H1 (cell line): ENCODE measurements around the gene ANO6. TPM values are rescaled to one million over a fixed set of nuclear protein-coding genes. Genes with fewer than 3 reads are reported as not detected.

Experiments
- CTCF ChIA-PET: fragments of 300-600 bp; sonication (Branson Sonifier 250); formaldehyde crosslinking; loops from one replicate; lab custom pipeline; 2021; ENCODE audit not compliant: partially characterized antibody; lab: Charles Lee
- POLR2A ChIA-PET: fragments of 300-600 bp; sonication (Branson Sonifier 250); formaldehyde crosslinking; loops from one replicate; lab custom pipeline; 2021; ENCODE audit warnings: inconsistent platforms; ENCODE audit not compliant: partially characterized antibody; lab: Charles Lee
- DNase-seq, 2 experiments: peaks; one replicate each; pipeline versions ENCODE4 v3.0.0 to v3.0.0-alpha.2; 2010 to 2022; ENCODE audit warnings: low spot score in 2 of 2, low read depth in 1 of 2, mixed read lengths in 1 of 2
- FAIRE-seq: peaks from 2 replicates; lab custom pipeline; 2011; peaks lifted over from hg19 to GRCh38; lab: Jason Lieb, UNC
- H2AFZ ChIP-seq: 2 replicates; pipeline ENCODE4 v1.8.1; 2012; ENCODE audit warnings: low read length, inconsistent platforms
- H2AK5ac ChIP-seq: 2 replicates; pipeline ENCODE4 v1.6.1; 2013; ENCODE audit warnings: low read depth, low read length
- H2BK120ac ChIP-seq: replicated peaks from 2 replicates; pipeline ENCODE3; 2013; ENCODE audit warnings: low read depth, low read length, inconsistent platforms
- H2BK12ac ChIP-seq: 2 replicates; pipeline ENCODE4 v1.6.1; 2013; ENCODE audit warnings: low read depth, low read length
- H2BK15ac ChIP-seq: 2 replicates; pipeline ENCODE4 v1.6.1; 2013; ENCODE audit warnings: low read length
- H2BK20ac ChIP-seq: 2 replicates; pipeline ENCODE4 v1.6.1; 2013; ENCODE audit warnings: low read length
- H2BK5ac ChIP-seq: 2 replicates; pipeline ENCODE4 v1.6.1; 2013; ENCODE audit warnings: low read depth, low read length
- H3K14ac ChIP-seq: 2 replicates; pipeline ENCODE4 v1.6.1; 2013; ENCODE audit warnings: inconsistent platforms; ENCODE audit not compliant: insufficient read length
- H3K18ac ChIP-seq: 2 replicates; pipeline ENCODE4 v1.6.1; 2013; ENCODE audit warnings: low read length; ENCODE audit errors: extremely low read depth
- H3K23ac ChIP-seq: 2 replicates; pipeline ENCODE4 v1.6.1; 2013; ENCODE audit warnings: inconsistent platforms; ENCODE audit not compliant: insufficient read length
- H3K23me2 ChIP-seq: 2 replicates; pipeline ENCODE4 v1.6.1; 2013; ENCODE audit warnings: low read depth, low read length
- H3K27ac ChIP-seq: 2 replicates; pipeline ENCODE4 v1.6.1; 2011; ENCODE audit warnings: low read depth, low read length, inconsistent platforms
- H3K27me3 ChIP-seq, 4 experiments: replicated peaks in 1 of 4; 1 replicate in 1 of 4; 2 replicates in 3 of 4; pipeline versions ENCODE4 v1.6.1 to v1.8.1; 2011 to 2013; ENCODE audit warnings: low read length in 3 of 4, mild to moderate bottlenecking in 3 of 4, inconsistent platforms in 2 of 4, mixed read lengths in 2 of 4, moderate library complexity in 1 of 4; ENCODE audit not compliant: control insufficient read depth in 3 of 4, insufficient read depth in 3 of 4; ENCODE audit errors: extremely low read depth in 1 of 4
- H3K36me3 ChIP-seq, 4 experiments: 2 replicates each; pipeline versions ENCODE4 v1.6.1 to v1.8.1; 2011 to 2013; ENCODE audit warnings: mild to moderate bottlenecking in 4 of 4, low read length in 3 of 4, moderate library complexity in 2 of 4, control low read depth in 1 of 4, inconsistent platforms in 1 of 4; ENCODE audit not compliant: insufficient read depth in 4 of 4, control insufficient read depth in 2 of 4
- H3K4ac ChIP-seq: replicated peaks from 2 replicates; pipeline ENCODE3; 2013; ENCODE audit warnings: low read length, low read depth, mixed read lengths, inconsistent platforms; ENCODE audit not compliant: insufficient read length
- H3K4me1 ChIP-seq, 4 experiments: replicated peaks in 1 of 4; 1 replicate in 1 of 4; 2 replicates in 3 of 4; pipeline versions ENCODE4 v1.6.1 to v1.8.1; 2011 to 2013; ENCODE audit warnings: low read length in 3 of 4, inconsistent platforms in 2 of 4, mixed read lengths in 1 of 4; ENCODE audit not compliant: insufficient read depth in 4 of 4, control insufficient read depth in 3 of 4
- H3K4me2 ChIP-seq, 2 experiments: 2 replicates each; pipeline versions ENCODE4 v1.6.1 to v1.8.1; 2011 to 2013; ENCODE audit warnings: low read depth in 2 of 2, low read length in 2 of 2, control low read depth in 1 of 2, inconsistent platforms in 1 of 2, mild to moderate bottlenecking in 1 of 2; ENCODE audit not compliant: insufficient read depth in 1 of 2
- H3K4me3 ChIP-seq, 4 experiments: fragments of 200-600, 300-600 bp in 1 of 4; sonication (generic), shearing (Covaris generic), sonication (Bioruptor Twin) in 1 of 4; 2 replicates each; pipeline versions ENCODE4 v1.5.1 to v1.8.1; 2011 to 2016; ENCODE audit warnings: low read length in 4 of 4, low read depth in 3 of 4, control low read depth in 2 of 4, inconsistent platforms in 2 of 4, mild to moderate bottlenecking in 2 of 4, mixed read lengths in 1 of 4, moderate library complexity in 1 of 4; ENCODE audit not compliant: insufficient read depth in 2 of 4; ENCODE audit errors: extremely low read depth in 1 of 4
- H3K56ac ChIP-seq: replicated peaks from 2 replicates; pipeline ENCODE3; 2013; ENCODE audit warnings: low read depth, mild to moderate bottlenecking, mixed read lengths, low read length, inconsistent platforms; ENCODE audit not compliant: insufficient read length
- H3K79me1 ChIP-seq: 2 replicates; pipeline ENCODE4 v1.6.1; 2013; ENCODE audit warnings: low read depth, low read length, control low read depth
- H3K79me2 ChIP-seq, 2 experiments: 2 replicates each; pipeline versions ENCODE4 v1.6.1 to v1.8.1; 2012 to 2013; ENCODE audit warnings: low read length in 2 of 2, mild to moderate bottlenecking in 2 of 2, inconsistent platforms in 1 of 2; ENCODE audit not compliant: insufficient read depth in 2 of 2, control insufficient read depth in 1 of 2
- H3K9ac ChIP-seq, 4 experiments: replicated peaks in 1 of 4; 1 replicate in 1 of 4; 2 replicates in 3 of 4; pipeline versions ENCODE4 v1.6.1 to v1.8.1; 2011 to 2013; ENCODE audit warnings: low read depth in 3 of 4, low read length in 3 of 4, control low read depth in 2 of 4, mild to moderate bottlenecking in 2 of 4, moderate library complexity in 2 of 4, inconsistent platforms in 1 of 4; ENCODE audit errors: extremely low read depth in 1 of 4
- H3K9me3 ChIP-seq, 2 experiments: 2 replicates each; pipeline versions ENCODE4 v1.6.1 to v1.8.1; 2012 to 2013; ENCODE audit warnings: mild to moderate bottlenecking in 2 of 2, moderate library complexity in 2 of 2, control low read depth in 1 of 2, inconsistent platforms in 1 of 2, low read depth in 1 of 2, low read length in 1 of 2, mixed read lengths in 1 of 2; ENCODE audit not compliant: insufficient read depth in 2 of 2
- H4K20me1 ChIP-seq, 2 experiments: replicated peaks in 1 of 2; 2 replicates each; pipeline versions ENCODE3 to v1.8.1; 2011 to 2013; ENCODE audit warnings: inconsistent platforms in 2 of 2, low read length in 2 of 2, mild to moderate bottlenecking in 1 of 2; ENCODE audit not compliant: insufficient read depth in 2 of 2, control insufficient read depth in 1 of 2
- H4K5ac ChIP-seq: 2 replicates; pipeline ENCODE4 v1.6.1; 2013; ENCODE audit warnings: low read length, low read depth, mixed read lengths, inconsistent platforms; ENCODE audit not compliant: insufficient read length
- H4K8ac ChIP-seq: 2 replicates; pipeline ENCODE4 v1.8.0; 2013; ENCODE audit warnings: mild to moderate bottlenecking, moderate library complexity, low read length, inconsistent platforms; ENCODE audit not compliant: insufficient read depth; ENCODE audit errors: extremely low read depth
- H4K91ac ChIP-seq: replicated peaks from 2 replicates; pipeline ENCODE3; 2013; ENCODE audit warnings: low read length, mixed read lengths, inconsistent platforms; ENCODE audit not compliant: insufficient read length
- WGBS, 2 experiments: shearing (Covaris generic) in 1 of 2; methylation state at CpG; one replicate each; pipeline versions ENCODE4 v1.1.6 to v1.1.7; 2013 to 2015; ENCODE audit warnings: low lambda C conversion rate in 2 of 2, mixed read lengths in 2 of 2, inconsistent platforms in 1 of 2, low coverage in 1 of 2, missing lambda C conversion rate in 1 of 2; ENCODE audit not compliant: insufficient replicate concordance in 2 of 2, insufficient coverage in 1 of 2, insufficient read length in 1 of 2; ENCODE audit errors: extremely low coverage in 1 of 2, missing lambda C conversion rate in 1 of 2; 5-methylcytosine and 5-hydroxymethylcytosine counted together
- polyA plus RNA-seq, 7 experiments: library from polyadenylated mRNA; depleted of rRNA in 3 of 7; stranded (reverse) in 5 of 7; unstranded in 2 of 7; fragments of >200 nt in 5 of 7; fragments of 200-250 nt in 2 of 7; gene quantifications; 1 replicate in 5 of 7; 2 replicates in 1 of 7; 4 replicates in 1 of 7; pipeline versions ENCODE4 v1.2.1 to v1.2.3, GENCODE V29; 2011 to 2013; ENCODE audit warnings: missing spikeins in 2 of 7, mixed read lengths in 2 of 7
- total RNA-seq: library from RNA; stranded (reverse); fragmentation: NEBNext Ultra II Directional; extraction: Animal tissue kit (Norgen Biotek cat#: 25700); gene quantifications from 2 replicates; pipeline ENCODE4 v1.2.1, GENCODE V29; 2021

The ANO6 gene
- total and polyA plus RNA-seq, 2 of the 8 experiments (the other 6 are each of a cell fraction or from before 2014, with no cell fraction given) = 15.1 to 39.7 TPM

DNA sequence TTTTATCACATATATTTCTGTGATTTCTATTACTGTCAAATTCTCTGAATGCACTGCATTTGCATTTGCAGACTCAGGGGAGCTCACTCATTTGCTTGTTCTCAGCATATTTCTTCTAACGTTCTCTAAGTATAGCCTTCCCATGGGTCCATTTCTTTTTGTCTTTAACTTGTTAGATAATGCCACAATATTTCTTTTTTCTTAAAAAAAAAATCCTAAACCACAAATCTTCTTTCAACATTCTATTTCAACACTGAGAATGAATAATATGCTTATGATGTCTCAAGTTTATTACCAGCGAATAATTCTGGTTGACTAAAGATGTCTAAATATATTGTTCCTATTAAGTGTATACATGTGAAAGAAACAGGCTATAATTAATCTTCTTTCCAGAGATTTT, 200.2 kb downstream of the ANO6 start:
- H3K23ac ChIP-seq = no peak overlapping the region
- H4K20me1 ChIP-seq = peaks cover 0 to 2% of the 10 kb centered on the region in 2 experiments
- H3K56ac ChIP-seq = no peak overlapping the region
- no peak overlapping the region for H2AFZ ChIP-seq
- peaks cover 0 to 28% (median 18%) of the 10 kb centered on the region in 4 experiments; a peak in 6 of 8 replicates for H3K36me3 ChIP-seq
- no peaks in the 10 kb centered on the region for H3K27me3 ChIP-seq
- 90% methylated on average over 2 of the region's 2 CpGs; no CpG with 5 or more reads in 1 of the 2 experiments for WGBS, 2 experiments
- no peak overlapping the region for H3K27ac ChIP-seq
- no peak overlapping the region for H4K91ac ChIP-seq
- H3K4me2 ChIP-seq = no peak overlapping the region
- no peak overlapping the region for H2BK120ac ChIP-seq
- no peak overlapping the region for H3K14ac ChIP-seq
- DNase-seq (no peak), FAIRE-seq (no peak)
- ChIA-PET POLR2A (no interaction called here), CTCF (interaction anchor here (1.8 kb wide), 1 partner anchor 28 kb away, joined by 6 read pairs; no protein-coding TSS in a partner anchor)
- no peak overlapping the region for H3K9ac ChIP-seq
- no peaks in the 10 kb centered on the region for H3K23me2 ChIP-seq
- H2BK20ac ChIP-seq = no peak overlapping the region
- H2BK15ac ChIP-seq = no peak overlapping the region
- no peak overlapping the region for H4K8ac ChIP-seq
- H3K79me2 ChIP-seq = no peaks in the 10 kb centered on the region
- no peak overlapping the region for H2AK5ac ChIP-seq
- H3K18ac ChIP-seq = no peak overlapping the region
- H3K4ac ChIP-seq = no peak overlapping the region
- H4K5ac ChIP-seq = no peak overlapping the region
- no peak overlapping the region for H3K4me3 ChIP-seq
- H3K9me3 ChIP-seq = no peaks in the 10 kb centered on the region
- no peak overlapping the region for H2BK5ac ChIP-seq
- 0 out of 2 replicates have a peak, but pooled peaks cover 3% of the 10 kb centered on the region for H3K79me1 ChIP-seq
- H2BK12ac ChIP-seq = no peak overlapping the region
- no peaks in the 10 kb centered on the region for H3K4me1 ChIP-seq
